HepG2 (cell line): ENCODE data around the gene MARK2. TPM values are rescaled to one million over a fixed set of nuclear protein-coding genes. Genes with fewer than 3 reads are reported as not detected.

Experiments
- ATAC-seq: fragments of 200-7000 bp; cut with Tn5 transposase; 3 replicates; pipeline ENCODE4 v1.9.1; 2020; ENCODE audit warnings: mild to moderate bottlenecking, moderate library complexity
- BruUV-seq: library from RNA; stranded (reverse); fragments of 400-500 nt; replicated peaks from 2 replicates; lab custom pipeline; 2021; lab: Mats Ljungman, UMichigan
- CTCF ChIA-PET: fragments of 300-600 bp; formaldehyde crosslinking; extraction: SDS; loops from one replicate; lab custom pipeline; 2021; ENCODE audit warnings: low total read pairs, inconsistent platforms, low intra/inter-chr PET ratio; lab: Yijun Ruan, JAX
- POLR2A ChIA-PET: fragments of 350-600 bp; sonication (Branson Sonifier 250); formaldehyde crosslinking; loops from one replicate; lab custom pipeline; 2020; ENCODE audit warnings: antibody characterized with exemption, inconsistent platforms; lab: Yijun Ruan, JAX
- DNase-seq: peaks from one replicate; pipeline ENCODE4 v3.0.0-alpha.2; 2015; ENCODE audit warnings: low spot score
- FAIRE-seq: peaks from 3 replicates; lab custom pipeline; 2011; peaks lifted over from hg19 to GRCh38; lab: Jason Lieb, UNC
- H2AFZ ChIP-seq: one replicate; pipeline ENCODE4 v1.6.1; 2011; ENCODE audit warnings: low read length, inconsistent platforms
- H3K27ac ChIP-seq: fragments of 300-600 bp; 3 replicates; pipeline ENCODE4 v1.8.0; 2011; ENCODE audit warnings: mixed run types, mild to moderate bottlenecking, mixed read lengths, low read length, inconsistent platforms; ENCODE audit not compliant: insufficient read depth; ENCODE audit errors: extremely low read length
- H3K27me3 ChIP-seq, 2 experiments: fragments of 200-600 bp in 1 of 2; 2 replicates in 1 of 2; 3 replicates in 1 of 2; pipeline versions ENCODE4 v1.6.0 to v1.8.0; 2011; ENCODE audit warnings: low read length in 2 of 2, mild to moderate bottlenecking in 2 of 2, moderate library complexity in 2 of 2, inconsistent platforms in 1 of 2; ENCODE audit not compliant: insufficient read depth in 2 of 2, control insufficient read depth in 1 of 2
- H3K36me3 ChIP-seq, 2 experiments: fragments of 200-600 bp in 1 of 2; replicated peaks in 1 of 2; 2 replicates in 1 of 2; 3 replicates in 1 of 2; pipeline versions ENCODE4 v1.5.1 to v1.8.0; 2011; ENCODE audit warnings: low read length in 2 of 2, inconsistent platforms in 1 of 2; ENCODE audit not compliant: insufficient read depth in 2 of 2, control insufficient read depth in 1 of 2
- H3K4me1 ChIP-seq: 2 replicates; pipeline ENCODE4 v1.5.1; 2012; ENCODE audit warnings: low read length, inconsistent platforms; ENCODE audit not compliant: insufficient read depth
- H3K4me2 ChIP-seq: 2 replicates; pipeline ENCODE4 v1.6.0; 2011; ENCODE audit warnings: low read depth, low read length, inconsistent platforms
- H3K4me3 ChIP-seq, 3 experiments: fragments of 200-600 bp in 1 of 3; sonication (generic), shearing (Covaris generic) in 1 of 3; replicated peaks in 1 of 3; 2 replicates each; pipeline ENCODE4 v1.5.1; 2011 to 2016; ENCODE audit warnings: low read length in 3 of 3, inconsistent platforms in 2 of 3, low read depth in 2 of 3, mild to moderate bottlenecking in 2 of 3, control low read depth in 1 of 3, mixed read lengths in 1 of 3; ENCODE audit not compliant: insufficient read depth in 1 of 3
- H3K79me2 ChIP-seq: one replicate; pipeline ENCODE4 v1.6.1; 2011; ENCODE audit warnings: low read length, inconsistent platforms; ENCODE audit not compliant: insufficient read depth
- H3K9ac ChIP-seq: 2 replicates; pipeline ENCODE4 v1.6.0; 2011; ENCODE audit warnings: mild to moderate bottlenecking, low read depth, low read length, inconsistent platforms; ENCODE audit not compliant: insufficient read depth
- H3K9me3 ChIP-seq: 2 replicates; pipeline ENCODE4 v1.5.1; 2012; ENCODE audit warnings: mild to moderate bottlenecking, low read length
- H4K20me1 ChIP-seq: 2 replicates; pipeline ENCODE4 v1.6.0; 2011; ENCODE audit warnings: inconsistent platforms, mild to moderate bottlenecking, low read length, moderate library complexity; ENCODE audit not compliant: insufficient read depth
- FOXA1 ChIP-seq, 2 experiments: fragments of 450-650 bp in 1 of 2; sonication (generic) in 1 of 2; formaldehyde crosslinking in 1 of 2; IDR thresholded peaks; 2 replicates each; pipeline versions ENCODE4 v1.4.0 to v1.6.1; 2016 to 2020; ENCODE audit warnings: missing genetic modification reagents in 1 of 2
- FOXP1 ChIP-seq, 2 experiments: fragments of 450-650 bp in 1 of 2; IDR thresholded peaks; 2 replicates each; pipeline ENCODE4 v1.6.1; 2017 to 2018; ENCODE audit warnings: antibody characterized with exemption in 1 of 2
- GABPA ChIP-seq, 2 experiments: IDR thresholded peaks; 2 replicates each; pipeline ENCODE4 v1.6.1; 2011 to 2016; ENCODE audit warnings: low read depth in 2 of 2, low read length in 1 of 2, missing biosample characterization in 1 of 2, missing genetic modification characterization in 1 of 2
- GATAD1 ChIP-seq: IDR thresholded peaks from 2 replicates; pipeline ENCODE4 v1.6.1; 2016; ENCODE audit warnings: missing genetic modification reagents, missing compliant biosample characterization
- GFI1 ChIP-seq: sonication (generic); formaldehyde crosslinking; IDR thresholded peaks from 2 replicates; pipeline ENCODE4 v1.5.0; 2020; ENCODE audit warnings: missing genetic modification reagents, mild to moderate bottlenecking, borderline replicate concordance
- HDAC6 ChIP-seq: fragments of 200-600 bp; sonication (generic); IDR thresholded peaks from 2 replicates; pipeline ENCODE4 v1.7.0; 2017; ENCODE audit warnings: mild to moderate bottlenecking, antibody characterized with exemption, low read length, low read depth
- KAT7 ChIP-seq: IDR thresholded peaks from 2 replicates; pipeline ENCODE4 v1.6.1; 2018; ENCODE audit warnings: borderline replicate concordance, missing compliant biosample characterization
- MAFG ChIP-seq: sonication (generic); formaldehyde crosslinking; IDR thresholded peaks from 2 replicates; pipeline ENCODE4 v1.5.1; 2020; ENCODE audit warnings: mild to moderate bottlenecking, missing genetic modification reagents
- ONECUT2 ChIP-seq: sonication (generic); formaldehyde crosslinking; IDR thresholded peaks from 2 replicates; pipeline ENCODE4 v1.4.0; 2020; ENCODE audit warnings: missing genetic modification reagents
- SRSF1 ChIP-seq: fragments of 200-400 bp; formaldehyde crosslinking; optimal IDR thresholded peaks from 2 replicates; pipeline ENCODE3; 2017; ENCODE audit warnings: mild to moderate bottlenecking, low read depth, low read length, moderate library complexity
- ZBTB8A ChIP-seq: sonication (generic); formaldehyde crosslinking; IDR thresholded peaks from 2 replicates; pipeline ENCODE4 v1.4.0; 2020; ENCODE audit warnings: mild to moderate bottlenecking, low read depth, missing genetic modification reagents, borderline replicate concordance
- WGBS: methylation state at CpG from one replicate; pipeline ENCODE4 v1.1.6; 2017; ENCODE audit warnings: low lambda C conversion rate; 5-methylcytosine and 5-hydroxymethylcytosine counted together
- in situ Hi-C: cut with HindIII; loops from 2 replicates; pipeline ENCODE4 v1.10.0; 2017; ENCODE audit warnings: low pct_unique_long_range_greater_than_20kb; ENCODE audit not compliant: extremely low pct_ligation_motif_present
- intact Hi-C: fragments of 100-400 bp; cut with micrococcal nuclease; formaldehyde crosslinking; loops from one replicate; pipeline ENCODE4 v1.10.0; 2022; ENCODE audit not compliant: unreplicated experiment
- polyA plus RNA-seq, 8 experiments: library from polyadenylated mRNA; depleted of rRNA in 3 of 8; stranded (reverse) in 7 of 8; unstranded in 1 of 8; fragments of >200 nt; fragmentation: Illumina TruSeq in 4 of 8; extraction: Trizol in 4 of 8; gene quantifications; 2 replicates each; pipeline versions ENCODE4 v1.2.1 to v1.2.3, GENCODE V29; 2011 to 2016; ENCODE audit warnings: low read depth in 4 of 8, missing spikeins in 1 of 8, mixed read lengths in 1 of 8; ENCODE audit not compliant: insufficient read depth in 1 of 8
- total RNA-seq, 5 experiments: library from RNA; depleted of rRNA; stranded (reverse); fragments of >200 nt; fragmentation: Illumina TruSeq; extraction: Trizol; gene quantifications; 2 replicates each; pipeline ENCODE4 v1.2.3, GENCODE V29; 2016; ENCODE audit warnings: low read depth in 1 of 5
- TF ChIP-seq, protein P1 (sequence below): fragments of 450-650 bp; IDR thresholded peaks from 2 replicates; pipeline ENCODE4 v1.6.1; 2017
- TF ChIP-seq, protein P2 (sequence below): IDR thresholded peaks from 2 replicates; pipeline ENCODE4 v1.6.1; 2016; ENCODE audit warnings: control low read depth
- TF ChIP-seq, protein P3 (sequence below): sonication (generic); formaldehyde crosslinking; IDR thresholded peaks from 2 replicates; pipeline ENCODE4 v1.8.1; 2023; ENCODE audit warnings: mild to moderate bottlenecking, moderate library complexity, missing genetic modification reagents
- TF ChIP-seq, protein P4 (sequence below): sonication (generic); formaldehyde crosslinking; IDR thresholded peaks from 2 replicates; pipeline ENCODE4 v1.5.1; 2020; ENCODE audit warnings: missing genetic modification reagents, mild to moderate bottlenecking, borderline replicate concordance

The MARK2 gene
- total and polyA plus RNA-seq, 2 of the 13 experiments (the other 11 are each of a cell fraction or from before 2014, with no cell fraction given) = 13.5 to 13.9 TPM

DNA sequence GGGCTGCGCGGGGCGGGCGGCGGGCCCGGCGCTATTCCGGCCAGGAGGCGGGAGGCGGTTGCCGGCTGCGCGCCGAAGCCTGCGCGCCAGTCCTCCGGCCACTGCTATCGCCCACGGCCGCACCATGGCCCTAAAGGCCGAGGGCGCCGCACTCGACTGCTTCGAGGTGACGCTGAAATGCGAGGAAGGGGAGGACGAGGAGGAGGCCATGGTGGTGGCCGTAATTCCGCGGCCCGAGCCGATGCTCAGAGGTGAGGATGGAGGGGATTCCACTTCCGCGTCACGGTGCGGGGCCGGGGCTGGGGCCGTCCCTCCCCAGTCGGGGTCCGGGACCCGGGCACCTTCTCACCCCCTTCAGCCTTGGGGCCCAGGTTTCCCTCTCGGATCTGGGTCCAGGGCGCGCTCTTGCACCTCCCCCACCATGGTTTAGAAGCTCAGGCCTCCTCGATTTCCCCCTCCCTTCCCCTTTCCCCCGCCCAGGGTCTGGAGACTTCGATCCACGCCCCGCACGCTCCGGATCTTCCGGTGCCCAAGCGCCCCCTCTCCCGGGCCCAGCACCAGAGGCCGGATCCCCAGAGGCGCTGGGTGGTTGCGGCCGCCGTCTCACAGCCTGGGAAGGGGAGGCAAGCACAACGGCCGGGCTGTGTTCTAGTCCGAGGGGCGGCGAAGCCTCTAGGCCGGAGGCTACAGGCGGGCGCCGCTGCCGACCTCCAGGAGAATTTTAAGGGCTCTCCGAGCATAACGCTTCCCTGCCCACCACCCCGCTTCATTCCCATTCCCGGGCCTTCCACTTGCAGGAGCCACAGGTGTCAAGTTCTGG, 25.1 kb upstream of the MARK2 start:
- no peaks in the 10 kb centered on the region for H3K9me3 ChIP-seq
- H3K27ac ChIP-seq = peak overlapping the region; percentile 72
- in situ Hi-C loops (no loop called here), intact Hi-C loops (loop anchor here (2.0 kb wide), 1 partner anchor 45 kb away; the partner anchor contains the start of gene ZFTA)
- DNase-seq (no peak), FAIRE-seq (no peak), ATAC-seq (peak; percentile 66)
- peaks cover 12% of the 10 kb centered on the region for H4K20me1 ChIP-seq
- ChIA-PET CTCF (no interaction called here), POLR2A (interaction anchor here (1.0 to 1.2 kb wide), 4 partner anchors 25 to 103 kb away, joined by 3 to 9 read pairs (median 6); partner anchors contain the start of genes MARK2, RCOR2 and ZFTA)
- H3K36me3 ChIP-seq = peaks cover 16 to 24% of the 10 kb centered on the region in 2 experiments; a peak in 4 of 5 replicates
- peak overlapping the region; percentile 81 for H3K9ac ChIP-seq
- peaks cover 56% of the 10 kb centered on the region for H3K4me1 ChIP-seq
- 0% methylated on average over 24 of the region's 74 CpGs for WGBS
- peaks cover 41% of the 10 kb centered on the region for H3K79me2 ChIP-seq
- peak overlapping the region; percentile 85 for H3K4me2 ChIP-seq
- BruUV-seq = no TSS peak
- H3K4me3 ChIP-seq = peak overlapping the region; percentile 72 to 97 (median 95)
- no peak overlapping the region for H2AFZ ChIP-seq
- no peaks in the 10 kb centered on the region for H3K27me3 ChIP-seq
- TF ChIP-seq, protein P1, sequence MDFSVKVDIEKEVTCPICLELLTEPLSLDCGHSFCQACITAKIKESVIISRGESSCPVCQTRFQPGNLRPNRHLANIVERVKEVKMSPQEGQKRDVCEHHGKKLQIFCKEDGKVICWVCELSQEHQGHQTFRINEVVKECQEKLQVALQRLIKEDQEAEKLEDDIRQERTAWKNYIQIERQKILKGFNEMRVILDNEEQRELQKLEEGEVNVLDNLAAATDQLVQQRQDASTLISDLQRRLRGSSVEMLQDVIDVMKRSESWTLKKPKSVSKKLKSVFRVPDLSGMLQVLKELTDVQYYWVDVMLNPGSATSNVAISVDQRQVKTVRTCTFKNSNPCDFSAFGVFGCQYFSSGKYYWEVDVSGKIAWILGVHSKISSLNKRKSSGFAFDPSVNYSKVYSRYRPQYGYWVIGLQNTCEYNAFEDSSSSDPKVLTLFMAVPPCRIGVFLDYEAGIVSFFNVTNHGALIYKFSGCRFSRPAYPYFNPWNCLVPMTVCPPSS = no peak
- TF ChIP-seq SRSF1 (peak; percentile 72), GFI1 (CRISPR knock-in tag) (no peak), MAFG (CRISPR knock-in tag) (no peak), FOXP1 (IDR thresholded peaks at IDR 0.05) (no peak), FOXP1 (CRISPR knock-in tag; IDR thresholded peaks at IDR 0.05) (no peak), KAT7 (CRISPR knock-in tag) (peak; percentile 82; the same call in 1 of the 2 replicates), ZBTB8A (0 out of 2 replicates have a peak, but pooled peaks have one; percentile 20), GATAD1 (CRISPR knock-in tag) (0 out of 2 replicates have a peak, but pooled peaks have one; percentile 47), GABPA (IDR thresholded peaks at IDR 0.05; ENCODE audit: low read depth, low read length) (peak; percentile 53), GABPA (CRISPR knock-in tag; IDR thresholded peaks at IDR 0.05; ENCODE audit: low read depth) (peak; percentile 85), FOXA1 (IDR thresholded peaks at IDR 0.05) (no peak), FOXA1 (CRISPR knock-in tag; IDR thresholded peaks at IDR 0.05) (no peak), ONECUT2 (CRISPR knock-in tag) (peak; percentile 6; the same call in 1 of the 2 replicates), HDAC6 (no peak)
- TF ChIP-seq, protein P2, sequence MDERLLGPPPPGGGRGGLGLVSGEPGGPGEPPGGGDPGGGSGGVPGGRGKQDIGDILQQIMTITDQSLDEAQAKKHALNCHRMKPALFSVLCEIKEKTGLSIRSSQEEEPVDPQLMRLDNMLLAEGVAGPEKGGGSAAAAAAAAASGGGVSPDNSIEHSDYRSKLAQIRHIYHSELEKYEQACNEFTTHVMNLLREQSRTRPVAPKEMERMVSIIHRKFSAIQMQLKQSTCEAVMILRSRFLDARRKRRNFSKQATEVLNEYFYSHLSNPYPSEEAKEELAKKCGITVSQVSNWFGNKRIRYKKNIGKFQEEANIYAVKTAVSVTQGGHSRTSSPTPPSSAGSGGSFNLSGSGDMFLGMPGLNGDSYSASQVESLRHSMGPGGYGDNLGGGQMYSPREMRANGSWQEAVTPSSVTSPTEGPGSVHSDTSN = no peak
- TF ChIP-seq, protein P3, sequence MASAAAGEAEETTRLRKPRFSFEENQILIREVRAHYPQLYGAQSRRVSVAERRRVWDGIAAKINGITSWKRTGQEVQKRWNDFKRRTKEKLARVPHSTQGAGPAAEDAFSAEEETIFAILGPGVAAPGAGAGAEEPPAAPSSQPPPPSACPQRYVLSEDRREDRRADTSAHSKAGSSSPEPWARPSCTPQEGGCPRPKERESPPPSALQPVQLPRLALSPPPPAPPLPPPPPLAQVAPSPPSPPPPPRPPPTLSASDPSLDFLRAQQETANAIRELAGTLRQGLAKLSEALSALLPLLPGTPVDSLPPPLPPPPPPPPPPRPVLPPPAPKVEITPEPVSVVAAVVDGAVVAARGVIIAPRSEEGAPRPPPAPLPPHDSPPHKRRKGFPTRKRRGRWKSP (CRISPR knock-in tag) = 0 out of 2 replicates have a peak, but pooled peaks have one; percentile 5
- TF ChIP-seq, protein P4, sequence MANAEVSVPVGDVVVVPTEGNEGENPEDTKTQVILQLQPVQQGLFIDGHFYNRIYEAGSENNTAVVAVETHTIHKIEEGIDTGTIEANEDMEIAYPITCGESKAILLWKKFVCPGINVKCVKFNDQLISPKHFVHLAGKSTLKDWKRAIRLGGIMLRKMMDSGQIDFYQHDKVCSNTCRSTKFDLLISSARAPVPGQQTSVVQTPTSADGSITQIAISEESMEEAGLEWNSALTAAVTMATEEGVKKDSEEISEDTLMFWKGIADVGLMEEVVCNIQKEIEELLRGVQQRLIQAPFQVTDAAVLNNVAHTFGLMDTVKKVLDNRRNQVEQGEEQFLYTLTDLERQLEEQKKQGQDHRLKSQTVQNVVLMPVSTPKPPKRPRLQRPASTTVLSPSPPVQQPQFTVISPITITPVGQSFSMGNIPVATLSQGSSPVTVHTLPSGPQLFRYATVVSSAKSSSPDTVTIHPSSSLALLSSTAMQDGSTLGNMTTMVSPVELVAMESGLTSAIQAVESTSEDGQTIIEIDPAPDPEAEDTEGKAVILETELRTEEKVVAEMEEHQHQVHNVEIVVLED (CRISPR knock-in tag) = peak; percentile 57; the same call in 1 of the 2 replicates
